Stomach (tissue), 4 donors: ENCODE data around the gene RAB6A.

Experiments
- POLR2A ChIP-seq, 4 donors: fragments of 450-650 bp; IDR thresholded peaks; one replicate each; pipeline ENCODE4 v1.6.1; 2016; ENCODE audit warnings: antibody characterized with exemption in 4 of 4, control low read depth in 2 of 4, mild to moderate bottlenecking in 1 of 4, moderate library complexity in 1 of 4
- POLR2AphosphoS5 ChIP-seq, 3 donors: sonication (generic); formaldehyde crosslinking; IDR thresholded peaks; one replicate each; pipeline ENCODE4 v1.6.1; 2016; ENCODE audit warnings: antibody characterized with exemption in 3 of 3

DNA sequence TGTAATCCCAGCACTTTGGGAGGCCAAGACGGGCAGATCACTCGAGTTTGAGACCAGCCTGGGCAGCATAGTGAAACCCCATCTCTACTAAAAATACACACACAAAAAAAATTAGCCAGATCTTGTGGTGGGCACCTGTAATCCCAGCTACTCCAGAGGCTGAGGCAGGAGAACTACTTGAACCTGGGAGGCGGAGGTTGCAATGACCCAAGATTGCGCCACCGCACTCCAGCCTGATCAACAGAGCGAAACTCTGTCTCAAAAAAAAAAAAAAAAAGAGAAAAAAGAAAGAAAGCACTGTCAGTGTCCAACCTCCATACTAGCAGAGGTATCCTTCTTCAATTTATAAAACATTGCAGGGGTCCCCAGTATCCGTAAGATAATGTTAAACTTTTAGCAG is 17.8 kb downstream of the RAB6A start:
- TF ChIP-seq POLR2A (IDR thresholded peaks at IDR 0.05) = no peak
- no peak for TF ChIP-seq POLR2AphosphoS5 (IDR thresholded peaks at IDR 0.05)
